Measurements from ENCODE around the gene PRDM7. TPM values are rescaled to one million over a fixed set of nuclear protein-coding genes. Genes with fewer than 3 reads are reported as not detected.

PRDM7 gene
- total and polyA plus RNA-seq, 2 of the 4 experiments (the other 2 are of a cell fraction) = not detected

GRCh38 chr16:90011508-90011819 is 65.7 kb downstream of the PRDM7 start:
- ATAC-seq (ENCODE audit: low read depth) (no peak), DNase-seq (no peak)
- H4K91ac ChIP-seq (ENCODE audit: insufficient read depth, low read depth, low read length) = no peak overlapping the region
- H3K14ac ChIP-seq (replicated peaks; ENCODE audit: low read depth, low read length) = no peak overlapping the region
- in situ Hi-C loops (cut with MboI; ENCODE audit: low sequenced_read_pairs) (no loop called here), intact Hi-C loops (cut with micrococcal nuclease) (no loop called here), dilution Hi-C loops (cut with HindIII; ENCODE audit: low sequenced_read_pairs, unreplicated experiment) (no loop called here)
- H3K9me3 ChIP-seq (ENCODE audit: control insufficient read depth, insufficient read depth, low read length) = no peaks in the 10 kb centered on the region
- H3K18ac ChIP-seq (ENCODE audit: low read depth, low read length) = no peak overlapping the region
- TF ChIP-seq MXI1 (IDR thresholded peaks at IDR 0.05; ENCODE audit: borderline replicate concordance, low read depth, low read length) (no peak), RCOR1 (IDR thresholded peaks at IDR 0.05; ENCODE audit: insufficient replicate concordance, low read length) (no peak), CHD1 (IDR thresholded peaks at IDR 0.05; ENCODE audit: low read depth, low read length) (no peak), POLR2A (IDR thresholded peaks at IDR 0.05; ENCODE audit: low read depth, low read length) (no peak), CTCF (conservative IDR thresholded peaks at IDR 0.05; ENCODE audit: low read depth, low read length) (no peak), RAD21 (IDR thresholded peaks at IDR 0.05; ENCODE audit: low read length) (no peak), BHLHE40 (IDR thresholded peaks at IDR 0.05; ENCODE audit: low read depth, low read length) (no peak), MAZ (IDR thresholded peaks at IDR 0.05; ENCODE audit: borderline replicate concordance, low read depth, low read length) (no peak), FOS (IDR thresholded peaks at IDR 0.05; ENCODE audit: low read depth, low read length) (no peak), RFX5 (IDR thresholded peaks at IDR 0.05; ENCODE audit: low read depth, low read length) (no peak), NFE2L2 (IDR thresholded peaks at IDR 0.05; ENCODE audit: low read depth, low read length) (no peak), USF2 (IDR thresholded peaks at IDR 0.05; ENCODE audit: low read depth, low read length) (no peak), ELK1 (IDR thresholded peaks at IDR 0.05; ENCODE audit: borderline replicate concordance, low read depth, low read length) (no peak), MAFK (IDR thresholded peaks at IDR 0.05; ENCODE audit: low read depth, low read length) (no peak), CEBPB (IDR thresholded peaks at IDR 0.05; ENCODE audit: low read depth, low read length) (no peak), SMC3 (IDR thresholded peaks at IDR 0.05; ENCODE audit: low read depth, low read length) (no peak)
- no peaks in the 10 kb centered on the region for H3K4me1 ChIP-seq (ENCODE audit: control insufficient read depth, insufficient read depth, low read length)
- H2AFZ ChIP-seq (replicated peaks; ENCODE audit: low read length, poor library complexity) = no peak overlapping the region
- H2BK15ac ChIP-seq (ENCODE audit: low read depth, low read length) = no peak overlapping the region
- CTCF ChIA-PET = no interaction called here
- H3K56ac ChIP-seq (ENCODE audit: extremely low read depth, insufficient read depth, low read length) = no peak overlapping the region
- no peak overlapping the region for H2BK20ac ChIP-seq (ENCODE audit: low read depth, low read length)
- no peaks in the 10 kb centered on the region for H3K27me3 ChIP-seq (ENCODE audit: control insufficient read depth, insufficient read depth, low read length)
- H3K27ac ChIP-seq (ENCODE audit: insufficient read depth, low read length) = no peak overlapping the region
- 0 out of 2 replicates have a peak, but pooled peaks cover 7% of the 10 kb centered on the region for H3K9me1 ChIP-seq (ENCODE audit: insufficient read depth, low read length)
- no peak overlapping the region for H2AK9ac ChIP-seq (replicated peaks; ENCODE audit: low read depth, low read length, poor library complexity)
- no peak overlapping the region for H4K5ac ChIP-seq (ENCODE audit: low read depth, low read length)
- no peak overlapping the region for H3K4me3 ChIP-seq (ENCODE audit: insufficient read depth, low read depth, low read length)
- H3K9ac ChIP-seq (ENCODE audit: low read depth, low read length) = no peak overlapping the region
- no TSS peak for BruUV-seq (replicated peaks)
- H3K79me1 ChIP-seq (ENCODE audit: low read depth in 1 of 2, low read length in 2 of 2) = 0 out of 4 replicates have a peak, but pooled peaks cover 0 to 4% of the 10 kb centered on the region in 2 experiments
- WGBS, 2 experiments (ENCODE audit: extremely low coverage in 2 of 2, insufficient read length in 1 of 2) = 70% methylated on average over 2 of the region's 11 CpGs; no CpG with 5 or more reads in 1 of the 2 experiments
- H3K4me2 ChIP-seq (ENCODE audit: low read depth, low read length) = no peak overlapping the region
- H2BK5ac ChIP-seq (ENCODE audit: low read depth, low read length, poor library complexity, severe bottlenecking) = no peak overlapping the region
- no peak overlapping the region for H3K23ac ChIP-seq (ENCODE audit: low read depth, low read length)
- no peak overlapping the region for H2AK5ac ChIP-seq (ENCODE audit: low read depth, low read length)
- no peak overlapping the region for H2BK120ac ChIP-seq (ENCODE audit: low read depth, low read length)
- H4K8ac ChIP-seq (ENCODE audit: low read depth in 2 of 2, low read length in 2 of 2) = no peak overlapping the region
- H4K20me1 ChIP-seq (ENCODE audit: insufficient read depth, low read length) = no peaks in the 10 kb centered on the region
- POLR2A ChIA-PET (ENCODE audit: unreplicated experiment) = no interaction called here
- H3K4ac ChIP-seq (ENCODE audit: low read depth, low read length) = no peak overlapping the region
- H3K36me3 ChIP-seq (ENCODE audit: control insufficient read depth, insufficient read depth, low read length) = no peaks in the 10 kb centered on the region; the same call in 1 of the 2 replicates

All from IMR-90 (cell line).